Panc1 (cell line): Measurements from ENCODE around the gene UBASH3A. TPM values are rescaled to one million over a fixed set of nuclear protein-coding genes. Genes with fewer than 3 reads are reported as not detected.

Experiments used
- ATAC-seq: fragments of 200-7000 bp; cut with Tn5 transposase; 2 replicates; pipeline ENCODE4 v1.9.1; 2020; ENCODE audit warnings: mild to moderate bottlenecking, moderate library complexity
- BruUV-seq: library from RNA; stranded (reverse); fragments of 400-500 nt; replicated peaks from 2 replicates; lab custom pipeline; 2021; lab: Mats Ljungman, UMichigan
- CTCF ChIA-PET: fragments of 300-600 bp; sonication (Branson Sonifier 250); formaldehyde crosslinking; loops from one replicate; lab custom pipeline; 2022; ENCODE audit warnings: antibody characterized with exemption; lab: Charles Lee
- POLR2A ChIA-PET: fragments of 300-600 bp; sonication (Branson Sonifier 250); formaldehyde crosslinking; loops from one replicate; lab custom pipeline; 2022; ENCODE audit warnings: antibody characterized with exemption; lab: Charles Lee
- DNase-seq: peaks from one replicate; pipeline ENCODE4 v3.0.0-alpha.2; 2010; ENCODE audit warnings: low read depth, low spot score
- H3K27ac ChIP-seq: 2 replicates; pipeline ENCODE4 v1.5.1; 2011; ENCODE audit warnings: mild to moderate bottlenecking, low read length, inconsistent platforms
- H3K27me3 ChIP-seq: fragments of 200-500 bp; sonication (Bioruptor generic); 2 replicates; pipeline ENCODE4 v1.6.0; 2014; ENCODE audit warnings: low read length, inconsistent platforms; ENCODE audit not compliant: control insufficient read depth, insufficient read depth
- H3K36me3 ChIP-seq: fragments of 200-500 bp; sonication (Bioruptor generic); 2 replicates; pipeline ENCODE4 v1.5.1; 2014; ENCODE audit warnings: inconsistent platforms, mild to moderate bottlenecking, low read length, moderate library complexity; ENCODE audit not compliant: control insufficient read depth, insufficient read depth
- H3K4me1 ChIP-seq: 2 replicates; pipeline ENCODE4 v1.5.1; 2011; ENCODE audit warnings: inconsistent platforms, mild to moderate bottlenecking, low read length, moderate library complexity; ENCODE audit not compliant: control insufficient read depth, insufficient read depth
- H3K4me3 ChIP-seq, 2 experiments: 2 replicates each; pipeline ENCODE4 v1.5.1; 2011 to 2012; ENCODE audit warnings: low read depth in 2 of 2, low read length in 2 of 2, mild to moderate bottlenecking in 2 of 2, inconsistent platforms in 1 of 2, moderate library complexity in 1 of 2
- H3K9me3 ChIP-seq: fragments of 200-500 bp; sonication (Bioruptor generic); 2 replicates; pipeline ENCODE4 v1.5.1; 2014; ENCODE audit warnings: low read depth, mild to moderate bottlenecking, inconsistent platforms, low read length, moderate library complexity; ENCODE audit not compliant: control insufficient read depth, insufficient read depth
- CTCF ChIP-seq: fragments of 450-650 bp; IDR thresholded peaks from 2 replicates; pipeline ENCODE4 v1.5.1; 2017; ENCODE audit warnings: mild to moderate bottlenecking
- POLR2AphosphoS5 ChIP-seq: IDR thresholded peaks from 2 replicates; pipeline ENCODE4 v1.6.1; 2012; ENCODE audit warnings: mild to moderate bottlenecking, low read depth, low read length, moderate library complexity
- REST ChIP-seq, 2 experiments: IDR thresholded peaks; 2 replicates each; pipeline ENCODE4 v1.6.1; 2011 to 2012; ENCODE audit warnings: low read depth in 2 of 2, control low read depth in 1 of 2, low read length in 1 of 2, mild to moderate bottlenecking in 1 of 2, moderate library complexity in 1 of 2; ENCODE audit not compliant: insufficient read depth in 1 of 2
- SIN3A ChIP-seq: IDR thresholded peaks from 2 replicates; pipeline ENCODE4 v1.6.1; 2012; ENCODE audit warnings: low read depth, mild to moderate bottlenecking, low read length, moderate library complexity, borderline replicate concordance; ENCODE audit not compliant: insufficient read depth
- TCF7L2 ChIP-seq: IDR thresholded peaks from 2 replicates; pipeline ENCODE4 v1.6.1; 2011; ENCODE audit warnings: mild to moderate bottlenecking, low read depth, low read length, inconsistent platforms
- in situ Hi-C: cut with HindIII; loops from 2 replicates; pipeline ENCODE4 v1.10.0; 2016; ENCODE audit warnings: low sequenced_read_pairs, low pct_unique_long_range_greater_than_20kb
- intact Hi-C: fragments of 100-400 bp; cut with micrococcal nuclease; formaldehyde crosslinking; loops from one replicate; pipeline ENCODE4 v1.10.0; 2022; ENCODE audit not compliant: unreplicated experiment
- total RNA-seq: library from RNA; stranded (reverse); gene quantifications from one replicate; pipeline ENCODE4 v1.2.1, GENCODE V29; 2021; ENCODE audit not compliant: unreplicated experiment

UBASH3A gene
- total RNA-seq, 1 experiment from 2014 or later: 0.33 TPM

- POLR2A ChIA-PET: no interaction called here
- in situ Hi-C loops: no loop called here
These were observed 26.3 kb upstream of the UBASH3A start for GRCh38 chr21:42377211-42377950.

GRCh38 chr21:42377951-42378340 lies 25.8 kb upstream of the UBASH3A start:
- ChIA-PET POLR2A (no interaction called here), CTCF (interaction anchor here (0.5 kb wide), 2 partner anchors 51 to 68 kb away, joined by 4 to 10 read pairs; no protein-coding TSS in a partner anchor)
- no peaks in the 10 kb centered on the region for H3K36me3 ChIP-seq
- no TSS peak for BruUV-seq
- in situ Hi-C loops (no loop called here), intact Hi-C loops (no loop called here)
- H3K4me3 ChIP-seq: no peak overlapping the region
- no peak for TF ChIP-seq POLR2AphosphoS5
- TF ChIP-seq REST (IDR thresholded peaks at IDR 0.05; ENCODE audit: insufficient read depth in 1 of 2, low read depth in 2 of 2, low read length in 1 of 2): no peak
- TF ChIP-seq TCF7L2: no peak
- no peak for TF ChIP-seq CTCF
- TF ChIP-seq SIN3A: no peak
- DNase-seq (no peak), ATAC-seq (no peak)
- no peaks in the 10 kb centered on the region for H3K9me3 ChIP-seq
- no peaks in the 10 kb centered on the region for H3K27me3 ChIP-seq
- no peak overlapping the region for H3K27ac ChIP-seq
- H3K4me1 ChIP-seq: no peaks in the 10 kb centered on the region

More at GRCh38 chr21:42377211-42377950, 26.3 kb upstream of the UBASH3A start:
- H3K27ac ChIP-seq: no peak overlapping the region
- H3K4me3 ChIP-seq: no peak overlapping the region
- no TSS peak for BruUV-seq
- intact Hi-C loops: no loop called here
- DNase-seq: no peak
- H3K27me3 ChIP-seq: no peaks in the 10 kb centered on the region
- ATAC-seq: peak; percentile 52; the same call in 1 of the 2 replicates
- no peaks in the 10 kb centered on the region for H3K4me1 ChIP-seq
- TF ChIP-seq POLR2AphosphoS5 (no peak), CTCF (no peak), TCF7L2 (no peak), REST (IDR thresholded peaks at IDR 0.05; ENCODE audit: insufficient read depth in 1 of 2, low read depth in 2 of 2, low read length in 1 of 2) (no peak), SIN3A (no peak)
- H3K36me3 ChIP-seq: no peaks in the 10 kb centered on the region
- CTCF ChIA-PET: interaction anchor here (0.5 kb wide), 2 partner anchors 50 to 68 kb away, joined by 4 to 10 read pairs; no protein-coding TSS in a partner anchor
- H3K9me3 ChIP-seq: no peaks in the 10 kb centered on the region
